ENCODE results near the gene DHX8. TPM values are rescaled to one million over a fixed set of nuclear protein-coding genes. Genes with fewer than 3 reads are reported as not detected.

The DHX8 gene
- total RNA-seq, 4 donors from 2014 or later = 31.4 to 864 (median 78.8) TPM

- H3K4me1 ChIP-seq = peaks cover 14 to 25% of the 10 kb centered on the region in 2 donors
- no peak overlapping the region for H3K4me3 ChIP-seq (replicated peaks in 1 of 3)
- intact Hi-C loops (cut with DNase I) = no loop called here
- TF ChIP-seq POLR2A (IDR thresholded peaks at IDR 0.05) (no peak), CTCF (IDR thresholded peaks at IDR 0.05) (no peak)
- no peak overlapping the region for H3K27ac ChIP-seq
- no peaks in the 10 kb centered on the region for H3K9me3 ChIP-seq
- no peak for DNase-seq
- no peaks in the 10 kb centered on the region for H3K27me3 ChIP-seq
- no peaks in the 10 kb centered on the region for H3K36me3 ChIP-seq
Observed at GRCh38 chr17:43547659-43548256, 64.0 kb downstream of the DHX8 start.

- 78 to 84% methylated on average over 3 of the region's 3 CpGs for WGBS, 2 donors
- Histone ChIP-seq H3K9me3 (no peaks in the 10 kb centered on the region), H3K4me1 (peaks cover 13 to 24% of the 10 kb centered on the region in 2 donors), H3K27me3 (no peaks in the 10 kb centered on the region), H3K4me3 (replicated peaks in 1 of 3) (no peak overlapping the region), H3K36me3 (no peaks in the 10 kb centered on the region), H3K27ac (no peak overlapping the region)
- TF ChIP-seq POLR2A (IDR thresholded peaks at IDR 0.05) = no peak
- no peak for TF ChIP-seq CTCF (IDR thresholded peaks at IDR 0.05)
- no peak for DNase-seq
- intact Hi-C loops (cut with DNase I) = no loop called here
Observed at GRCh38 chr17:43548689-43549379, 65.1 kb downstream of the DHX8 start.

GRCh38 chr17:43549496-43549895 is 65.7 kb downstream of the DHX8 start:
- H3K4me1 ChIP-seq = peaks cover 7 to 18% of the 10 kb centered on the region in 2 donors
- H3K4me3 ChIP-seq (replicated peaks in 1 of 3) = no peak overlapping the region
- no peaks in the 10 kb centered on the region for H3K36me3 ChIP-seq
- no peaks in the 10 kb centered on the region for H3K27me3 ChIP-seq
- intact Hi-C loops (cut with DNase I) = no loop called here
- no peak overlapping the region for H3K27ac ChIP-seq
- H3K9me3 ChIP-seq = no peaks in the 10 kb centered on the region
- 82 to 86% methylated on average over 5 of the region's 5 CpGs for WGBS, 2 donors
- DNase-seq = no peak
- no peak for TF ChIP-seq CTCF (IDR thresholded peaks at IDR 0.05)
- no peak for TF ChIP-seq POLR2A (IDR thresholded peaks at IDR 0.05)

GRCh38 chr17:43550754-43551153 is 67.0 kb downstream of the DHX8 start:
- H3K27ac ChIP-seq = no peak overlapping the region
- no peaks in the 10 kb centered on the region for H3K9me3 ChIP-seq
- H3K36me3 ChIP-seq = no peaks in the 10 kb centered on the region
- DNase-seq = no peak
- TF ChIP-seq POLR2A (IDR thresholded peaks at IDR 0.05) (no peak), CTCF (IDR thresholded peaks at IDR 0.05) (no peak)
- intact Hi-C loops (cut with DNase I) = no loop called here
- 86 to 94% methylated on average over 4 of the region's 4 CpGs for WGBS, 2 donors
- no peaks in the 10 kb centered on the region for H3K27me3 ChIP-seq
- no peak overlapping the region for H3K4me3 ChIP-seq (replicated peaks in 1 of 3)
- H3K4me1 ChIP-seq = peaks cover 5 to 7% of the 10 kb centered on the region in 2 donors

GRCh38 chr17:43552229-43552837 is 68.6 kb downstream of the DHX8 start:
- H3K4me3 ChIP-seq (replicated peaks in 1 of 3) = no peak overlapping the region
- H3K27me3 ChIP-seq = no peaks in the 10 kb centered on the region
- H3K4me1 ChIP-seq = peaks cover 0 to 8% of the 10 kb centered on the region in 2 donors
- 56 to 59% methylated on average over 8 of the region's 8 CpGs for WGBS, 2 donors
- no peaks in the 10 kb centered on the region for H3K36me3 ChIP-seq
- no peak overlapping the region for H3K27ac ChIP-seq
- TF ChIP-seq POLR2A (IDR thresholded peaks at IDR 0.05) (no peak), CTCF (IDR thresholded peaks at IDR 0.05) (no peak)
- DNase-seq = no peak
- intact Hi-C loops (cut with DNase I) = no loop called here
- H3K9me3 ChIP-seq = no peaks in the 10 kb centered on the region

All from thyroid gland (tissue), 4 donors.